Myocyte (in vitro differentiated cells): ENCODE data around the gene MGAT5. TPM values are rescaled to one million over a fixed set of nuclear protein-coding genes. Genes with fewer than 3 reads are reported as not detected.
A peak's percentile ranks its signal among the peaks of the same experiment; 100 is the strongest.

Experiments used
- DNase-seq: peaks from one replicate; pipeline ENCODE4 v3.0.0-alpha.2; 2012; ENCODE audit warnings: low read depth
- total RNA-seq: library from RNA; depleted of rRNA; stranded (reverse); fragments of >200 nt; gene quantifications from 2 replicates; pipeline ENCODE4 v1.2.3, GENCODE V29; 2014

MGAT5 gene
- total RNA-seq, 1 donor from 2014 or later = 20.0 TPM

GRCh38 chr2:134252092-134252750, 1.7 kb upstream of the MGAT5 start:
- DNase-seq = no peak

GRCh38 chr2:134253117-134253704, 661 bp upstream of the MGAT5 start:
- no peak for DNase-seq

- no peak for DNase-seq
These were observed 952 bp downstream of the MGAT5 start for GRCh38 chr2:134254824-134255223.

- DNase-seq = no peak
These were observed 3.1 kb downstream of the MGAT5 start for GRCh38 chr2:134256956-134257355.

- DNase-seq = no peak
These were observed 3.6 kb downstream of the MGAT5 start for GRCh38 chr2:134257509-134257908.

GRCh38 chr2:134257965-134258683, 4.3 kb downstream of the MGAT5 start:
- no peak for DNase-seq

GRCh38 chr2:134258684-134259388, 5.0 kb downstream of the MGAT5 start:
- no peak for DNase-seq

- no peak for DNase-seq
These were observed 5.7 kb downstream of the MGAT5 start for GRCh38 chr2:134259571-134259970.

GRCh38 chr2:134259994-134260393, 6.1 kb downstream of the MGAT5 start:
- DNase-seq = no peak

GRCh38 chr2:134260713-134261112, 6.8 kb downstream of the MGAT5 start:
- peak; percentile 96 for DNase-seq

GRCh38 chr2:134261398-134262131, 7.7 kb downstream of the MGAT5 start:
- DNase-seq = no peak

- DNase-seq = no peak
These were observed 8.8 kb downstream of the MGAT5 start for GRCh38 chr2:134262684-134263083.

- peak; percentile 90 for DNase-seq
These were observed 14.4 kb downstream of the MGAT5 start for GRCh38 chr2:134268265-134268664.

GRCh38 chr2:134269230-134269629, 15.4 kb downstream of the MGAT5 start:
- DNase-seq = no peak

- peak; percentile 67 for DNase-seq
These were observed 16.3 kb downstream of the MGAT5 start for GRCh38 chr2:134269972-134270735.

- DNase-seq = no peak
These were observed 17.9 kb downstream of the MGAT5 start for GRCh38 chr2:134271758-134272157.

GRCh38 chr2:134272806-134273205, 18.9 kb downstream of the MGAT5 start:
- DNase-seq = no peak

- no peak for DNase-seq
These were observed 19.5 kb downstream of the MGAT5 start for GRCh38 chr2:134273256-134273983.

GRCh38 chr2:134274121-134274520, 20.2 kb downstream of the MGAT5 start:
- DNase-seq = no peak
